HG03280 (cell line): ENCODE data around the gene SHISA7.

ENCODE experiments used
- ATAC-seq: cut with Tn5 transposase; IDR thresholded peaks from one replicate; pipeline ENCODE4 v1.9.1; 2021; ENCODE audit warnings: mild to moderate bottlenecking, moderate library complexity; ENCODE audit not compliant: unreplicated experiment

SHISA7 gene

GRCh38 chr19:55464039-55464661 lies 21.1 kb upstream of the SHISA7 start:
- ATAC-seq = no peak

- ATAC-seq = no peak
Observed at GRCh38 chr19:55463583-55464031, 20.5 kb upstream of the SHISA7 start.

GRCh38 chr19:55462722-55463121 lies 19.6 kb upstream of the SHISA7 start:
- no peak for ATAC-seq

GRCh38 chr19:55461974-55462626 lies 19.0 kb upstream of the SHISA7 start:
- no peak for ATAC-seq

- ATAC-seq = peak; percentile 94
Observed at GRCh38 chr19:55461259-55461973, 18.3 kb upstream of the SHISA7 start, which contains the start of gene ISOC2. Gene ISOC2, minus strand, starts transcription at chr19:55461642. Its CDS starts 5,156 bp downstream, at chr19:55456486.

- ATAC-seq = no peak
Observed at GRCh38 chr19:55460670-55461258, 17.7 kb upstream of the SHISA7 start.

GRCh38 chr19:55459950-55460657 lies 17.0 kb upstream of the SHISA7 start:
- no peak for ATAC-seq

GRCh38 chr19:55459551-55459949 lies 16.4 kb upstream of the SHISA7 start:
- ATAC-seq = no peak

GRCh38 chr19:55457683-55458457 lies 14.8 kb upstream of the SHISA7 start:
- ATAC-seq = no peak

GRCh38 chr19:55456347-55456746 lies 13.2 kb upstream of the SHISA7 start:
- no peak for ATAC-seq

GRCh38 chr19:55455576-55456235 lies 12.6 kb upstream of the SHISA7 start:
- ATAC-seq = no peak

GRCh38 chr19:55454787-55455243 lies 11.7 kb upstream of the SHISA7 start:
- ATAC-seq = no peak

- no peak for ATAC-seq
Observed at GRCh38 chr19:55453511-55454260, 10.6 kb upstream of the SHISA7 start.

- ATAC-seq = no peak
Observed at GRCh38 chr19:55452749-55453346, 9.7 kb upstream of the SHISA7 start.

- ATAC-seq = no peak
Observed at GRCh38 chr19:55451965-55452748, 9.1 kb upstream of the SHISA7 start.

GRCh38 chr19:55451163-55451964 lies 8.3 kb upstream of the SHISA7 start:
- no peak for ATAC-seq

GRCh38 chr19:55449469-55449868 lies 6.4 kb upstream of the SHISA7 start:
- no peak for ATAC-seq
